ENCODE results near the gene TSEN34. TPM values are rescaled to one million over a fixed set of nuclear protein-coding genes. Genes with fewer than 3 reads are reported as not detected.

Gene TSEN34
- total and polyA plus RNA-seq, 7 donors: 15.5 to 44.6 (median 20.2) TPM

DNA sequence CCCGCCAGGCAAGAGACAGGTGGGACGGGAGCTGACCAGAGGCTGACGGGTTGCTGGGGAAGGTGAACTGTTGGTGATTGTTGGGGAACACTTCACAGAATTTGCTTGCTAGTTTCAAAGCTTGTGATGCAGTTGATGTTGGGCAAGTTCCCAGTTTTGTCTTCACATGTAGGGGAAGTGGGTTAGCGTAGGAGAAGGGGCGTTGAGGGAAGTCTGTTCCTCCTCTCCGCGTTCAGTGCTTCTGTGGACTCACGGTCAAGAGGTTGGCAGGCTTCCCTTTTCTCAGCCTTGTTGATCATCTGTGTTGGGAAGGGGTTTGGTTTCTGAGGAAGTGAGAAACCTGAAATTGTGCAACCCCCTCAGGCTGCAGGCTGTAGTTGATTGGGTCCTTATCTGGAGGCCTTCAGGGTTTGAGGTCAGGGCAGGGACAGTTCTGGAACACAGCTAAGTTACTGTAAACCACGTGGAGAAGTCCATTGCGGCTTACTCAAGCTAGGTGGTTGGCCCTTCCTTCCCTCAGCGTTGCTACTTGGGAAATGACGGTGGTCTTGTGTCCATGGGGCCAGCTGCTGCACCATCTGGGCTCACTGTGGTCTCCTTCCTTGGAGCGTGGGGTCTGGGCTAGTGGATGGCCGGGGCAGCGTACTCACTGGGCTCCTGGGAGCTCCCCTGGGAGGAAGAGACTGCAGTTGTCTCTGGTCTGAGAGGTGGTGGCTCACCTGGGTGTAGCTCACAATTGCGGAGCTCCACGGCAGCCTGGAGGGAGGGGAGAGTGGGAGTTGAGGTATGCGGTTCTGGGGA lies 17.1 kb downstream of the TSEN34 start:
- DNase-seq: peak in 1 of 2 donors; percentile 73
- peaks cover 16 to 56% of the 10 kb centered on the region in 2 donors for H3K36me3 ChIP-seq (ENCODE audit: insufficient read depth in 1 of 2, low read depth in 1 of 2)
- peak overlapping the region; percentile 18 for H3K4me3 ChIP-seq
- intact Hi-C loops (cut with DNase I): no loop called here
- ATAC-seq: peak; percentile 15 to 37 (median 22)
- WGBS, 3 donors: 64 to 72% (median 66%) methylated on average over 18 of the region's 18 CpGs
- peaks cover 65% of the 10 kb centered on the region for H3K4me1 ChIP-seq
- peak overlapping the region; percentile 79 for H3K27ac ChIP-seq
- TF ChIP-seq, protein P1, sequence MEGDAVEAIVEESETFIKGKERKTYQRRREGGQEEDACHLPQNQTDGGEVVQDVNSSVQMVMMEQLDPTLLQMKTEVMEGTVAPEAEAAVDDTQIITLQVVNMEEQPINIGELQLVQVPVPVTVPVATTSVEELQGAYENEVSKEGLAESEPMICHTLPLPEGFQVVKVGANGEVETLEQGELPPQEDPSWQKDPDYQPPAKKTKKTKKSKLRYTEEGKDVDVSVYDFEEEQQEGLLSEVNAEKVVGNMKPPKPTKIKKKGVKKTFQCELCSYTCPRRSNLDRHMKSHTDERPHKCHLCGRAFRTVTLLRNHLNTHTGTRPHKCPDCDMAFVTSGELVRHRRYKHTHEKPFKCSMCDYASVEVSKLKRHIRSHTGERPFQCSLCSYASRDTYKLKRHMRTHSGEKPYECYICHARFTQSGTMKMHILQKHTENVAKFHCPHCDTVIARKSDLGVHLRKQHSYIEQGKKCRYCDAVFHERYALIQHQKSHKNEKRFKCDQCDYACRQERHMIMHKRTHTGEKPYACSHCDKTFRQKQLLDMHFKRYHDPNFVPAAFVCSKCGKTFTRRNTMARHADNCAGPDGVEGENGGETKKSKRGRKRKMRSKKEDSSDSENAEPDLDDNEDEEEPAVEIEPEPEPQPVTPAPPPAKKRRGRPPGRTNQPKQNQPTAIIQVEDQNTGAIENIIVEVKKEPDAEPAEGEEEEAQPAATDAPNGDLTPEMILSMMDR (IDR thresholded peaks at IDR 0.05): no peak
- no peaks in the 10 kb centered on the region for H3K27me3 ChIP-seq (ENCODE audit: insufficient read depth in 3 of 3, low read length in 2 of 3)
- H3K9me3 ChIP-seq: no peaks in the 10 kb centered on the region

DNA sequence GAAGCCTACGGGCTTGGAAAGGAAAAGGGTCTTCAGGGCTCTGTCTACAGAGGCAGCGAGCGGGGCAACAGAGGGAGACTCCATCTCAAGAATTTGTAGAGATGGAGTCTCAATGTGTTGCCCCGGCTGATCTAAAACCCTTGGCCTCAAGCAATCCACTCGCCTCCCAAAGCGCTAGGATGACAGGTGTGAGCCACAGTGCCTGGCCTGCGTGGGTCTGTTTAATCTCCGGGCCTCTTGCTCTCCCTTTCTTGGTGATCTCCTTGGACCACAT lies 17.6 kb downstream of the TSEN34 start:
- H3K36me3 ChIP-seq (ENCODE audit: insufficient read depth in 1 of 2, low read depth in 1 of 2): peaks cover 16 to 50% of the 10 kb centered on the region in 2 donors
- DNase-seq: no peak
- no peaks in the 10 kb centered on the region for H3K9me3 ChIP-seq
- intact Hi-C loops (cut with DNase I): no loop called here
- TF ChIP-seq, protein P1 (IDR thresholded peaks at IDR 0.05): no peak
- ATAC-seq: peak in 1 of 4 donors; percentile 1
- 50 to 58% (median 53%) methylated on average over 8 of the region's 8 CpGs for WGBS, 3 donors
- peaks cover 59% of the 10 kb centered on the region for H3K4me1 ChIP-seq
- H3K4me3 ChIP-seq: no peak overlapping the region
- peak overlapping the region; percentile 79 for H3K27ac ChIP-seq
- no peaks in the 10 kb centered on the region for H3K27me3 ChIP-seq (ENCODE audit: insufficient read depth in 3 of 3, low read length in 2 of 3)

DNA sequence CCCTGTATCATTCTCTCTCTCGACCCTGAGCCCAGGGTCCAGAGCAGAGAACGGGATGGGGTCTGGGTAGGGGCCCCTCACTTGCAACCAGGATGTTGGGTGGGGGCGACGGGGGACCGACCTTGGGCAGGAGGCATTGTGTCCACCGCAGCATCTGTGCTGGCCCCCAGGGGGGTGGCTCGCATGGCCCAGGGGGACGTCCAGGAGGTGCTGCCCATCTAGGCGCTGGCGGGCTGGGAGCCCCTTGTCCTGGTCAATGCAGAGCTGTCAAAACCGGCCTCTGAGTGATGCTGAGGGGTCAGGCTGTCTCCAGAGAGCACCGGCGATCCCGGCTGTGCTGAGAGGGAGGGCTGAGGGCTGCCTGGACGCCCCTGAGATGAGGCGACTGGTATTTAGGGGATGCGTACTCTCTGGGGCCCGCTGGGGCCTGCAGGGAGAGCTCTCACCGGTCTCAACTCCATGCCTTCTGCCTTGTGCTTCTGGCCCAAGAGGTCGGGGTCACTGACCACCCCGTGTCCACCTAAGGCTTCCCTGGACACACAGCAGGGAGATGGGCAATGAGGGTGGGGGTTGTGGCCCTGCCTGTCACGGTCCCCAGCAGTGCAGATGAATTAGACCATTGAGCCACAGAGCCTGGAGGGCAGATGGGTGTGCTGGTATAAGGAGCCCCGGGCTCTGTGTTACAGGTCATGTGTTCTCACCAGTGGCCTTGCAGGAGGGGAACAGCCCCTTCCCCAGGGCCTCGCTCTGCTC lies 18.1 kb downstream of the TSEN34 start:
- intact Hi-C loops (cut with DNase I): no loop called here
- 49 to 60% (median 57%) methylated on average over 19 to 24 of the region's 24 CpGs for WGBS, 3 donors
- Histone ChIP-seq H3K4me1 (peaks cover 54% of the 10 kb centered on the region), H3K9me3 (no peaks in the 10 kb centered on the region), H3K27me3 (ENCODE audit: insufficient read depth in 3 of 3, low read length in 2 of 3) (no peaks in the 10 kb centered on the region), H3K36me3 (ENCODE audit: insufficient read depth in 1 of 2, low read depth in 1 of 2) (peaks cover 16 to 45% of the 10 kb centered on the region in 2 donors), H3K4me3 (no peak overlapping the region), H3K27ac (peak overlapping the region; percentile 79)
- DNase-seq: no peak
- TF ChIP-seq, protein P1 (IDR thresholded peaks at IDR 0.05): no peak
- peak; percentile 7 to 28 (median 15) for ATAC-seq

DNA sequence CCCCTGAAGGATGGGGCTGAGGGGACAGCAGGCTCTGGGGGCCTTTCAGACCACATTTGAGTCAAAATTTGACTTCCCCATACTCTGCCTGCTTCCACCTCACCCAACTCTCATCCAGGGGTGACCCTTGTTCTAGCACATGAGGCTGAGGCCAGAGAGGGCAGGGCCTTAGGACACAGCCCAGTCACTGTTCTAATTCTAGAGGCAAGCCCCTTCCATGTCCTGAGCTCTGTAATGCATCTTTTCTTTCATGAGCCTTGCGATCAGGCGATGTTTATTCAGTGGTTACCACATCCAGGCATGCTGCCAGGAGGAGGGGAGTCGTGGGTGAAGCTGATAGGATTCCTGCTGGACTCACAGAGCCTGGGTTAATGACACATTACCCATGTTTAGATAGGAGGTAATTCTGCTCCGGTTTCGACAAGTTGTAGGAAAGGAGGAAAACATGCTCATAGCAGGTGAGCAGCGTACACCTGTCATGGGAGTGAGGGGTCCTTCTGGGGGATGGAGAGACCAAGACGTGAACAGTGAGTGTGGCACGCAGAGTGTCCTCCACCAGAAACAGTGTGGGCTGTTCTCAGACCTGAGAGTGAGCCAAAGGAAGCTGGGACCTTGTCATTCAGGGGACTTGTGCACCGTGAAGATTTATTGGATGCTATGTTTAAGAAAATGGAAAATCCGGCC lies 18.8 kb downstream of the TSEN34 start:
- Histone ChIP-seq H3K27me3 (ENCODE audit: insufficient read depth in 3 of 3, low read length in 2 of 3) (no peaks in the 10 kb centered on the region), H3K36me3 (ENCODE audit: insufficient read depth in 1 of 2, low read depth in 1 of 2) (peaks cover 14 to 38% of the 10 kb centered on the region in 2 donors), H3K9me3 (no peaks in the 10 kb centered on the region), H3K4me1 (peaks cover 47% of the 10 kb centered on the region), H3K4me3 (no peak overlapping the region), H3K27ac (peak overlapping the region; percentile 79)
- TF ChIP-seq, protein P1 (IDR thresholded peaks at IDR 0.05): no peak
- WGBS, 3 donors: 48 to 51% (median 49%) methylated on average over 10 of the region's 10 CpGs
- DNase-seq: peak; percentile 89 to 90
- ATAC-seq: peak; percentile 81 to 85 (median 84)
- intact Hi-C loops (cut with DNase I): no loop called here
